Measurements from ENCODE around the gene RPL31.

The RPL31 gene

GRCh38 chr2:101036562-101036961 is 34.5 kb downstream of the RPL31 start:
- no peak overlapping the region for H3K27ac ChIP-seq
- H3K36me3 ChIP-seq, result peaks cover 54 to 89% (median 79%) of the 10 kb centered on the region in 3 donors
- H3K27me3 ChIP-seq, result no peaks in the 10 kb centered on the region
- no peaks in the 10 kb centered on the region for H3K9me3 ChIP-seq
- TF ChIP-seq CTCF (IDR thresholded peaks at IDR 0.05), result peak; percentile 54 to 57
- H3K4me1 ChIP-seq, result no peaks in the 10 kb centered on the region
- intact Hi-C loops (cut with DNase I; ENCODE audit: low total_unique reads), result no loop called here
- DNase-seq, result no peak
- no peak overlapping the region for H3K4me3 ChIP-seq

GRCh38 chr2:101037161-101037755 is 35.2 kb downstream of the RPL31 start:
- Histone ChIP-seq H3K4me3 (no peak overlapping the region), H3K36me3 (peaks cover 50 to 82% (median 72%) of the 10 kb centered on the region in 3 donors), H3K27me3 (no peaks in the 10 kb centered on the region), H3K9me3 (no peaks in the 10 kb centered on the region), H3K27ac (no peak overlapping the region), H3K4me1 (no peaks in the 10 kb centered on the region)
- intact Hi-C loops (cut with DNase I; ENCODE audit: low total_unique reads), result no loop called here
- DNase-seq, result no peak
- no peak for TF ChIP-seq CTCF (IDR thresholded peaks at IDR 0.05)

GRCh38 chr2:101038455-101039255 is 36.6 kb downstream of the RPL31 start:
- no peak overlapping the region for H3K4me3 ChIP-seq
- intact Hi-C loops (cut with DNase I; ENCODE audit: low total_unique reads), result no loop called here

GRCh38 chr2:101040072-101040471 is 38.0 kb downstream of the RPL31 start:
- H3K9me3 ChIP-seq, result no peaks in the 10 kb centered on the region
- no peaks in the 10 kb centered on the region for H3K27me3 ChIP-seq
- no peak for TF ChIP-seq CTCF (IDR thresholded peaks at IDR 0.05)
- DNase-seq, result no peak
- H3K36me3 ChIP-seq, result peaks cover 26 to 54% (median 45%) of the 10 kb centered on the region in 3 donors
- H3K4me1 ChIP-seq, result no peaks in the 10 kb centered on the region
- intact Hi-C loops (cut with DNase I; ENCODE audit: low total_unique reads), result no loop called here
- no peak overlapping the region for H3K27ac ChIP-seq
- no peak overlapping the region for H3K4me3 ChIP-seq

More at GRCh38 chr2:101038455-101039255, 36.6 kb downstream of the RPL31 start:
- H3K27ac ChIP-seq, result no peak overlapping the region
- H3K36me3 ChIP-seq, result peaks cover 36 to 68% (median 58%) of the 10 kb centered on the region in 3 donors
- H3K27me3 ChIP-seq, result no peaks in the 10 kb centered on the region
- no peaks in the 10 kb centered on the region for H3K4me1 ChIP-seq
- DNase-seq, result no peak
- peak; percentile 24 to 41 for TF ChIP-seq CTCF (IDR thresholded peaks at IDR 0.05)
- no peaks in the 10 kb centered on the region for H3K9me3 ChIP-seq

- intact Hi-C loops (cut with DNase I; ENCODE audit: low total_unique reads), result no loop called here
- no peak for DNase-seq
- Histone ChIP-seq H3K4me1 (no peaks in the 10 kb centered on the region), H3K9me3 (no peaks in the 10 kb centered on the region), H3K36me3 (peaks cover 19 to 47% (median 43%) of the 10 kb centered on the region in 3 donors), H3K4me3 (no peak overlapping the region), H3K27ac (no peak overlapping the region), H3K27me3 (no peaks in the 10 kb centered on the region)
- TF ChIP-seq CTCF (IDR thresholded peaks at IDR 0.05), result no peak
These were observed 38.7 kb downstream of the RPL31 start for GRCh38 chr2:101040761-101041160.
